Neural crest cell (in vitro differentiated cells): ENCODE measurements around the gene CKS1B. TPM values are rescaled to one million over a fixed set of nuclear protein-coding genes. Genes with fewer than 3 reads are reported as not detected.

ENCODE experiments used
- DNase-seq: peaks from one replicate; pipeline ENCODE4 v3.0.0; 2021; ENCODE audit warnings: low read depth, mixed read lengths, low spot score
- H3K27ac Mint-ChIP-seq: one replicate; pipeline ENCODE4 v1.8.0; 2021; ENCODE audit warnings: mild to moderate bottlenecking, mixed read lengths; ENCODE audit not compliant: unreplicated experiment
- H3K27me3 Mint-ChIP-seq: 2 replicates; pipeline ENCODE4 v1.8.0; 2021; ENCODE audit warnings: low read depth, mild to moderate bottlenecking, mixed read lengths
- H3K36me3 Mint-ChIP-seq: 2 replicates; pipeline ENCODE4 v1.8.0; 2021; ENCODE audit warnings: low read depth, mild to moderate bottlenecking, mixed read lengths
- H3K4me1 Mint-ChIP-seq: 2 replicates; pipeline ENCODE4 v1.8.0; 2021; ENCODE audit warnings: mixed read lengths
- H3K4me3 Mint-ChIP-seq: one replicate; pipeline ENCODE4 v1.8.0; 2021; ENCODE audit warnings: mild to moderate bottlenecking, mixed read lengths
- H3K9me3 Mint-ChIP-seq: 2 replicates; pipeline ENCODE4 v1.8.0; 2021; ENCODE audit warnings: mixed read lengths
- total RNA-seq: library from RNA; stranded (reverse); gene quantifications from 2 replicates; pipeline ENCODE4 v1.2.1, GENCODE V29; 2021
- TF ChIP-seq, protein P1 (sequence below): fragments of 200-600 bp; sonication (generic); conservative IDR thresholded peaks from 2 replicates; pipeline ENCODE4 v1.5.0; 2021; ENCODE audit warnings: antibody characterized with exemption, mild to moderate bottlenecking

Gene CKS1B
- total RNA-seq, 1 donor from 2014 or later: 211 TPM

DNA sequence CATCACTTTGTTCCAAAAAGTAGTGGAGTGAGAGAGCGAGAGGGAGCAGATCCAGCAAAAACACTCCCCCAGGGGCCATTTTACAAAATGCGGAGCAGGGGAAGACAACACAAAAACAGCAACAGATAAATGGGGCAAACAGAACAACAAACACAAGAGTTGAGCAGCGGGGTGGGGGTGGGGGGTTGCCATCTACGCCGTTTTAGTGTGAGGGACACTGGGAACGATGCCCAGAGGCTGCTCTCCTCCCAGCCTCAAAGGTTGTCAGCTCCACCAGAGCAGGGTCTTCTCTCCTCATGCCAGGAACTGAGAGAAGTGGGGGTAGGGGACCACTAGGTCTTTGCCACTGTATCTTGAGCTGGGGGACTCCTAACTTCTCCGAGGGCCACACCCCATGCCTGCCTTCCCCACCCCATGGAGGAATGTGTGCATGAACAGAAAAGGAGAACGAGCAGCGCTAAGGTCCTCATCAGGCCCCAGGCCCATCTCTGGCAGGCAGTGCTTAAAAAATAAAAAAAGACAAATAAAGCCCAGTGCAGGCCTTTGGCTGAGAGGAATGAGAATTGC lies 17.3 kb upstream of the CKS1B start:
- H3K27me3 Mint-ChIP-seq: no peaks in the 10 kb centered on the region
- H3K9me3 Mint-ChIP-seq: no peaks in the 10 kb centered on the region
- no peak for DNase-seq
- peak overlapping the region; percentile 90 for H3K4me3 Mint-ChIP-seq
- H3K4me1 Mint-ChIP-seq: peaks cover 62% of the 10 kb centered on the region
- H3K36me3 Mint-ChIP-seq: peaks cover 1% of the 10 kb centered on the region
- TF ChIP-seq, protein P1, sequence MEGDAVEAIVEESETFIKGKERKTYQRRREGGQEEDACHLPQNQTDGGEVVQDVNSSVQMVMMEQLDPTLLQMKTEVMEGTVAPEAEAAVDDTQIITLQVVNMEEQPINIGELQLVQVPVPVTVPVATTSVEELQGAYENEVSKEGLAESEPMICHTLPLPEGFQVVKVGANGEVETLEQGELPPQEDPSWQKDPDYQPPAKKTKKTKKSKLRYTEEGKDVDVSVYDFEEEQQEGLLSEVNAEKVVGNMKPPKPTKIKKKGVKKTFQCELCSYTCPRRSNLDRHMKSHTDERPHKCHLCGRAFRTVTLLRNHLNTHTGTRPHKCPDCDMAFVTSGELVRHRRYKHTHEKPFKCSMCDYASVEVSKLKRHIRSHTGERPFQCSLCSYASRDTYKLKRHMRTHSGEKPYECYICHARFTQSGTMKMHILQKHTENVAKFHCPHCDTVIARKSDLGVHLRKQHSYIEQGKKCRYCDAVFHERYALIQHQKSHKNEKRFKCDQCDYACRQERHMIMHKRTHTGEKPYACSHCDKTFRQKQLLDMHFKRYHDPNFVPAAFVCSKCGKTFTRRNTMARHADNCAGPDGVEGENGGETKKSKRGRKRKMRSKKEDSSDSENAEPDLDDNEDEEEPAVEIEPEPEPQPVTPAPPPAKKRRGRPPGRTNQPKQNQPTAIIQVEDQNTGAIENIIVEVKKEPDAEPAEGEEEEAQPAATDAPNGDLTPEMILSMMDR: no peak
- no peak overlapping the region for H3K27ac Mint-ChIP-seq

DNA sequence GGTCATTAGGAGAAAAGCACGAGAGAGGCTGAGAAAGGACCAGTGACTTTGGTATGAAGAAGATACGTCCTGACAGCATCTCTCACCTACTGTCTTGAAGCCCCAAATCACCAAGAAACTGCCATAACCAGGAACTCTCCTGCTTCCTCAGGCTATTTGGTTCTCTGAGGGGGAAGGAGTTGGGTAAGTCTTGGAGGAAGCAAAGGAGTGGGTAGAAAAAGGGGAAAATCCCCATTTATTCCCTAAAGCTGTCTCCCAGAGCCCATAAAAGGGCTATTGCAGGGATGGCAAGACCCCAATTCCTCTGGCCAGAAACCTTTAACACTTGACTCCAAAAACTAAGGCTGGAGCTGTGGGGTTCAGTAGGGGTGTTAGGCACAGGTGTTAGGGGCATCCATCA lies 16.4 kb upstream of the CKS1B start:
- H3K27ac Mint-ChIP-seq: no peak overlapping the region
- TF ChIP-seq, protein P1: no peak
- H3K4me3 Mint-ChIP-seq: peak overlapping the region; percentile 90
- no peaks in the 10 kb centered on the region for H3K27me3 Mint-ChIP-seq
- H3K4me1 Mint-ChIP-seq: peaks cover 62% of the 10 kb centered on the region
- no peaks in the 10 kb centered on the region for H3K9me3 Mint-ChIP-seq
- H3K36me3 Mint-ChIP-seq: peaks cover 4% of the 10 kb centered on the region
- no peak for DNase-seq

DNA sequence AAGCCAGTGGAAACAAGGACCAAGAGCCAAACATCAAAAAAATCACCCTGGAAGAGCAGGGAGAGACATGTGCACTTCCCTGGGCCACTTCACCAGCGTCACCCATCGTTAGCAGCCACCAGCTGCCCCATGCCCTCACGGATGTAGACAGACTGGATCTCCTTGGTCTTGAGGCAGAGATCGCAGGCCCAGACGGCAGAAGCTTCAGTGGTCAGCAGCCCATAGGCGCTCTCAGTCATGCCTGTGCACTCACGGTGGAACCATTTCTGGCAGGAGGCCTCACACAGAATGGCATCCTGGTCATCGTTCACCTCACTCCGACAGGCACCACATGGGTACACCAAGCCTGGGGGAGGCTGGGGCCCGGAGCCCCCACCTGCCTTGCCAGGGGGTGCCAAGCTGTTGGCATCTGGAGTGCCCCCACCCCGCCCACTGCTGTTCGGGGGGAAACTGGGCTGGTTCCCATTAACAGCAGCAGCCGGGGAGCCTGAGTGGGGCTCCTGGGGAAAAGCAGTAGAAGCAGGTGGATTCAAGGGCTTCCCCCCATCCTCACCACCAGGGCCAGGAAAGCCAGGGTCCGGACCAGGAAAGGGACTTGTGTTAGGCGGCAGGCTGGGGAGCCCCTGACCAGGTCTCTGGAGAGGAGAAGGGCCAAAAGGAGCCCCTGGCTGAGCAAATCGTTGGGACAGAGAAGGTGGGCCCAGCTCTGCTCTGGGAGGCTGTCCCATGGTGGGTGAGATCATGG lies 15.6 kb upstream of the CKS1B start:
- DNase-seq: no peak
- H3K4me1 Mint-ChIP-seq: peaks cover 59% of the 10 kb centered on the region
- H3K27ac Mint-ChIP-seq: peak overlapping the region; percentile 43
- TF ChIP-seq, protein P1: no peak
- no peaks in the 10 kb centered on the region for H3K9me3 Mint-ChIP-seq
- peaks cover 7% of the 10 kb centered on the region for H3K36me3 Mint-ChIP-seq
- H3K4me3 Mint-ChIP-seq: peak overlapping the region; percentile 90
- no peaks in the 10 kb centered on the region for H3K27me3 Mint-ChIP-seq

DNA sequence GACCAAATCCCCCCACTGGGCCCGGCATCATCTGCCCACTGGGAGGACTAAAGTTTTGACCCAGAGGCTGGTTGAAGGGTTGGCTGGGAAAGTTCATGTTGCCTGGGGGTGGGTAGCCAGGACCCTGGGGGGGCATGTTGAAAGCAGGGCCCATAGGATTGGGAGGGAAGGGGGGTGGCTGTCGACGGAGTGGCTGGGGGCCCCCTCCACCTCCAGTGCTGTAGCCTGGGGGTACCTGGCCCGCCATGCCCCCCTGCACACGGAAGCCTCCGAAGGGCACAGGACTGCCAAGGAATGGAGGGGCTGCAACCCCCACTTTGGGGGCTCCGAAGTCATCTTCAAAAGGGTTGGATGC lies 15.1 kb upstream of the CKS1B start:
- DNase-seq: no peak
- Mint-ChIP-seq H3K36me3 (peaks cover 8% of the 10 kb centered on the region), H3K4me3 (peak overlapping the region; percentile 95), H3K27ac (no peak overlapping the region), H3K27me3 (no peaks in the 10 kb centered on the region), H3K9me3 (no peaks in the 10 kb centered on the region), H3K4me1 (peaks cover 53% of the 10 kb centered on the region)
- TF ChIP-seq, protein P1: no peak

DNA sequence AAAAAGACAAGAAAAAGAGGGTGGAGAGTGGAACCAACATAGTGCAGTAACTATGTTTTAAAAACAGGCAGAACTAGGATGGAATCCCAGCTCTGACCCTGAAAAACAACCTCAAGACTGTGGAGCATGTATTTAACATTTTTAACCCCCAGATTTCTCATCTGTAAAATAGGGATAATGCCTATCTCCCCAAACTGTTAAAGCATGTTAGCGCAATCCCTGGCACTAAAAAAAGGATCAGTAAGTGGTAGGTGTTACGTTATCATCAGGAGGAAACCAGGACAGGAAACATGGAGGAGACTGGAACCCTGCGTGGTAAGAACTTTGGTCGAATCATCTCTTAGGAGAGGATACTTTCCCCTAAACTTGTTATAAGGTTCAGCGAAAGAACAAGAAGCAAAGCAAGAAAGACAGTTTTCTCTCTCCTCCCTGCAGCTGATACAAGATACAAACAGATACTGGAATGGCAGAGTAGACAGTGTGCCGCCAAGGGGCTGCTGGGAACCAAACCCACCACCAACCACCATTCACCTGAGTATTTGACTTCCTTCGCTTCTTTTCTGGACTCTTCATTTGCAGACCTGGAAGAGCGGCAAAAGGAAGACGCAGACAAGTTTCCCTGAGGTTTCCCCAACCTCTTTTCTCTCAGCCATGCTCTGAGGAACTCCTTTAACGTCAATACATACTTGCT lies 13.9 kb upstream of the CKS1B start:
- Mint-ChIP-seq H3K36me3 (peaks cover 8% of the 10 kb centered on the region), H3K27ac (peak overlapping the region; percentile 43), H3K27me3 (no peaks in the 10 kb centered on the region), H3K9me3 (no peaks in the 10 kb centered on the region), H3K4me3 (peak overlapping the region; percentile 95), H3K4me1 (peaks cover 41% of the 10 kb centered on the region)
- TF ChIP-seq, protein P1: no peak
- DNase-seq: no peak
